KMS-11 (cell line): ENCODE data around the gene PRSS21.
A peak's percentile ranks its signal among the peaks of the same experiment; 100 is the strongest.

Experiments
- H2AFZ ChIP-seq: fragments of 200-600 bp; sonication (generic); 2 replicates; pipeline ENCODE4 v1.6.1; 2016; ENCODE audit warnings: antibody characterized with exemption, mixed run types, low read depth
- H3K27ac ChIP-seq: fragments of 200-600 bp; sonication (generic); 2 replicates; pipeline ENCODE4 v1.6.1; 2016; ENCODE audit warnings: mild to moderate bottlenecking, mixed run types
- H3K27me3 ChIP-seq: fragments of 200-600 bp; sonication (generic); 2 replicates; pipeline ENCODE4 v1.6.1; 2017; ENCODE audit warnings: mild to moderate bottlenecking, low read depth, mixed run types, moderate library complexity; ENCODE audit not compliant: insufficient read depth
- H3K36me3 ChIP-seq: fragments of 200-600 bp; sonication (generic); 2 replicates; pipeline ENCODE4 v1.6.1; 2017; ENCODE audit warnings: mild to moderate bottlenecking, mixed run types; ENCODE audit not compliant: insufficient read depth
- H3K4me1 ChIP-seq: fragments of 200-600 bp; sonication (generic); 2 replicates; pipeline ENCODE4 v1.6.1; 2016; ENCODE audit warnings: mild to moderate bottlenecking, low read depth, mixed run types; ENCODE audit not compliant: poor library complexity, severe bottlenecking
- H3K4me2 ChIP-seq: fragments of 200-600 bp; sonication (generic); 2 replicates; pipeline ENCODE4 v1.7.0; 2016; ENCODE audit warnings: mild to moderate bottlenecking, mixed run types
- H3K4me3 ChIP-seq: fragments of 200-600 bp; sonication (generic); IDR thresholded peaks from 2 replicates; pipeline ENCODE4 v1.6.1; 2017; ENCODE audit warnings: low read depth, low read length, mixed read lengths; ENCODE audit not compliant: insufficient read depth
- H3K79me2 ChIP-seq: fragments of 200-600 bp; sonication (generic); 2 replicates; pipeline ENCODE4 v1.6.1; 2016; ENCODE audit warnings: low read depth, mixed run types; ENCODE audit not compliant: insufficient read depth
- H3K9ac ChIP-seq: fragments of 200-600 bp; sonication (generic); 2 replicates; pipeline ENCODE4 v1.6.1; 2016; ENCODE audit warnings: mild to moderate bottlenecking, mixed run types
- H4K20me1 ChIP-seq: fragments of 200-600 bp; sonication (generic); 2 replicates; pipeline ENCODE4 v1.6.1; 2016; ENCODE audit warnings: mild to moderate bottlenecking, mixed run types; ENCODE audit not compliant: insufficient read depth
- CTCF ChIP-seq: fragments of 200-600 bp; sonication (generic); conservative IDR thresholded peaks from 2 replicates; pipeline ENCODE4 v1.6.1; 2017; ENCODE audit warnings: low read depth, mild to moderate bottlenecking, antibody characterized with exemption, low read length, moderate library complexity, mixed read lengths

PRSS21 gene

DNA sequence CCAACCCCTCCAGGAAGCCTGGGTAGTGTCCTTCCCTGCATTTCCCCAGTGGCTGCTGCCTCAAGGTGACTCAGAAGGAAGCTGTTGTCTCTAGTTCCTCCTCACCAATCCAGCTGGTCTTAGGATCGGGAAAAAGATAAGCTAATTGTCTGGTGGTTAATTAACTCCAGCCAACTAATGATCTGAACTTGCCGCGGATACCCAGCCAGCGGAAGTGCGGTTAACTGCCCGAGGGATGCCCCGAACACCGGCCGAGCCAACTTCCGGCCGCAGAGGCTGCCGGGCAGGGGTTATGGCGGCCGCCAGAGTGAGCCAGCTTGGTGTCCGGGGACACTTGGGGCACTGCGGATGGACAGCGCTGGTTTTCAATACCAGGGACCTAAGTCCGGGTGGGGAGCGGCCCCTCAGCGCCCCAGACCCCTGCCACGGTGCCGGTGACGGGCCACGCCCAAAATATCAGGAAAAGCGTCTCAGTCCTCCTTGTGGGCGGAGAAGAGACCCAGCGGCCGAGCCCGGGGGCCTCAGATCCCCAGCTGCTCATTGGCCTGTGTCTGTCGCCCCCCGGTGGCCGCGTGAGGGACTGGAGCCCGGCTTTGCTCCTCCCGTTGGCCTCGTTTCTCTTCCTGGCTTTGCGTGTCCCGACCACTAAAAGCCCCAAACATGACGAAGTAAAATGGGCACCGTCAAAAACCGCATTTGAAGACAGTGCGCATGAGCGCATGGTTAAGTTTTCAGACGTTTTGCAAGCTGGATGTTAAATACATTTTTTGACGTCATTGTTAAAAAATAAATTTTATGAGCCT, 51.2 kb downstream of the PRSS21 start:
- TF ChIP-seq CTCF = peak; percentile 92
- Histone ChIP-seq H2AFZ (peak overlapping the region; percentile 69), H3K4me2 (peak overlapping the region; percentile 49), H4K20me1 (no peaks in the 10 kb centered on the region), H3K27me3 (peaks cover 48% of the 10 kb centered on the region; the same call in 1 of the 2 replicates), H3K9ac (peak overlapping the region; percentile 49; the same call in 1 of the 2 replicates), H3K4me1 (peaks cover 12% of the 10 kb centered on the region), H3K27ac (peak overlapping the region; percentile 29; the same call in 1 of the 2 replicates), H3K36me3 (no peaks in the 10 kb centered on the region), H3K79me2 (no peaks in the 10 kb centered on the region), H3K4me3 (no peak overlapping the region)
